ENCODE data around the gene TRAPPC11. TPM values are rescaled to one million over a fixed set of nuclear protein-coding genes. Genes with fewer than 3 reads are reported as not detected.
A peak's percentile ranks its signal among the peaks of the same experiment; 100 is the strongest.

TRAPPC11 gene
- total RNA-seq, 1 experiment from 2014 or later, result 32.2 TPM

- H3K27ac ChIP-seq (ENCODE audit: insufficient read length, low read depth, low read length), result no peak overlapping the region
- no peak overlapping the region for H4K91ac ChIP-seq (ENCODE audit: insufficient read length, low read depth, low read length)
- no peak overlapping the region for H3K23ac ChIP-seq (ENCODE audit: insufficient read length, low read depth, low read length)
- H2BK120ac ChIP-seq (ENCODE audit: low read depth, low read length, poor library complexity, severe bottlenecking), result no peak overlapping the region
- H3K4me2 ChIP-seq (ENCODE audit: insufficient read depth, insufficient read length, low read length), result no peak overlapping the region
- no peak overlapping the region for H3K14ac ChIP-seq (ENCODE audit: insufficient read depth, low read length)
- no peaks in the 10 kb centered on the region; the same call in 1 of the 2 replicates for H3K27me3 Mint-ChIP-seq (ENCODE audit: low read depth)
- WGBS (ENCODE audit: extremely low coverage, insufficient read length, low lambda C conversion rate), result no CpG with 5 or more reads among the region's 11 CpGs
- no peak overlapping the region for H2AK5ac ChIP-seq (ENCODE audit: insufficient read length, low read length)
- no peak overlapping the region for H2BK5ac ChIP-seq (ENCODE audit: insufficient read length, low read length)
- no peaks in the 10 kb centered on the region for H3K9me3 Mint-ChIP-seq
- H3K27ac Mint-ChIP-seq, result no peak overlapping the region; a peak in 1 of 7 replicates
- H3K4ac ChIP-seq (ENCODE audit: low read depth, low read length), result no peak overlapping the region
- H3K56ac ChIP-seq (ENCODE audit: insufficient read length, low read depth, low read length), result no peak overlapping the region
- peaks cover 31 to 34% of the 10 kb centered on the region in 2 experiments for H3K4me1 Mint-ChIP-seq
- no peak overlapping the region for H2AFZ ChIP-seq (ENCODE audit: low read length)
- no peak overlapping the region for H4K8ac ChIP-seq (replicated peaks; ENCODE audit: insufficient read length, low read depth, low read length)
- H3K4me3 Mint-ChIP-seq, result no peak overlapping the region
- no peak overlapping the region for H2BK15ac ChIP-seq (ENCODE audit: low read depth, low read length)
- H3K9me3 ChIP-seq (ENCODE audit: control insufficient read depth, low read depth, low read length), result no peaks in the 10 kb centered on the region
- H3K36me3 Mint-ChIP-seq (ENCODE audit: insufficient read depth in 1 of 3, low read depth in 3 of 3), result no peaks in the 10 kb centered on the region
- H3K79me1 ChIP-seq (ENCODE audit: insufficient read depth, low read depth, low read length, poor library complexity, severe bottlenecking), result no peaks in the 10 kb centered on the region
- no peaks in the 10 kb centered on the region for H3K27me3 ChIP-seq (ENCODE audit: insufficient read depth, low read length)
- DNase-seq, result no peak
- no peak overlapping the region for H3K18ac ChIP-seq (ENCODE audit: insufficient read length, low read depth, low read length)
- no peak overlapping the region for H2BK20ac ChIP-seq (ENCODE audit: low read depth, low read length, poor library complexity, severe bottlenecking)
- H3K23me2 ChIP-seq (ENCODE audit: insufficient read length, low read depth, low read length, poor library complexity, severe bottlenecking), result no peaks in the 10 kb centered on the region
- H4K5ac ChIP-seq (ENCODE audit: insufficient read length, low read depth, low read length), result no peak overlapping the region
- no peaks in the 10 kb centered on the region; the same call in 1 of the 2 replicates for H3K4me1 ChIP-seq (ENCODE audit: insufficient read depth, low read length)
- no peaks in the 10 kb centered on the region for H4K20me1 ChIP-seq (ENCODE audit: control insufficient read depth, insufficient read depth, insufficient read length)
- H3T11ph ChIP-seq (ENCODE audit: low read length), result no peak overlapping the region
- peak overlapping the region; percentile 26 for H3K9ac ChIP-seq (ENCODE audit: extremely low read depth, insufficient read length, low read length)
- H3K79me2 ChIP-seq (ENCODE audit: insufficient read depth, low read length), result no peaks in the 10 kb centered on the region
- no peak for TF ChIP-seq CTCF (conservative IDR thresholded peaks at IDR 0.05)
- H2BK12ac ChIP-seq (ENCODE audit: insufficient read length, low read depth, low read length), result no peak overlapping the region
These were observed 25.4 kb upstream of the TRAPPC11 start for GRCh38 chr4:183633476-183634400.

Data from H9 (cell line).